ENCODE measurements around the gene DALRD3.

- no peak for TF ChIP-seq RAD21 (IDR thresholded peaks at IDR 0.05; ENCODE audit: low read depth)
- TF ChIP-seq, protein P1, sequence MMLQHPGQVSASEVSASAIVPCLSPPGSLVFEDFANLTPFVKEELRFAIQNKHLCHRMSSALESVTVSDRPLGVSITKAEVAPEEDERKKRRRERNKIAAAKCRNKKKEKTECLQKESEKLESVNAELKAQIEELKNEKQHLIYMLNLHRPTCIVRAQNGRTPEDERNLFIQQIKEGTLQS (IDR thresholded peaks at IDR 0.05) = no peak
These were observed 39.6 kb upstream of the DALRD3 start for GRCh38 chr3:49058011-49058410.

Measured in HCT116 (cell line).